ENCODE data around the gene ELMO2. TPM values are rescaled to one million over a fixed set of nuclear protein-coding genes. Genes with fewer than 3 reads are reported as not detected.

ELMO2 gene
- total RNA-seq, 2 donors from 2014 or later = 47.7 to 117 TPM

GRCh38 chr20:46331611-46332361 is 74.6 kb downstream of the ELMO2 start:
- H3K27me3 ChIP-seq (replicated peaks; ENCODE audit: insufficient read depth) = no peaks in the 10 kb centered on the region
- H3K27ac ChIP-seq = no peak overlapping the region
- 43% methylated on average over 12 of the region's 13 CpGs for WGBS
- TF ChIP-seq POLR2AphosphoS5 (IDR thresholded peaks at IDR 0.05) (no peak), POLR2A (IDR thresholded peaks at IDR 0.05) (no peak), CTCF (IDR thresholded peaks at IDR 0.05) (no peak)
- H3K4me1 ChIP-seq (replicated peaks) = no peaks in the 10 kb centered on the region
- H3K9me3 ChIP-seq = no peaks in the 10 kb centered on the region
- H3K36me3 ChIP-seq = no peaks in the 10 kb centered on the region
- no peak for DNase-seq (ENCODE audit: low spot score)
- intact Hi-C loops (cut with DNase I) = no loop called here
- H3K4me3 ChIP-seq = no peak overlapping the region

- DNase-seq (ENCODE audit: low spot score) = no peak
- Histone ChIP-seq H3K27me3 (replicated peaks; ENCODE audit: insufficient read depth) (no peaks in the 10 kb centered on the region), H3K4me1 (replicated peaks) (no peaks in the 10 kb centered on the region), H3K36me3 (no peaks in the 10 kb centered on the region), H3K4me3 (no peak overlapping the region), H3K27ac (no peak overlapping the region), H3K9me3 (no peaks in the 10 kb centered on the region)
- intact Hi-C loops (cut with DNase I) = no loop called here
- WGBS = 81% methylated on average over 13 of the region's 13 CpGs
- no peak for TF ChIP-seq POLR2AphosphoS5 (IDR thresholded peaks at IDR 0.05)
- no peak for TF ChIP-seq POLR2A (IDR thresholded peaks at IDR 0.05)
- TF ChIP-seq CTCF (IDR thresholded peaks at IDR 0.05) = no peak
These were observed 75.5 kb downstream of the ELMO2 start for GRCh38 chr20:46330831-46331371.

GRCh38 chr20:46330072-46330763 is 76.2 kb downstream of the ELMO2 start:
- H3K27ac ChIP-seq = peak overlapping the region in 1 of 2 donors; percentile 8
- intact Hi-C loops (cut with DNase I) = no loop called here
- H3K27me3 ChIP-seq (replicated peaks; ENCODE audit: insufficient read depth) = no peaks in the 10 kb centered on the region
- no peaks in the 10 kb centered on the region for H3K4me1 ChIP-seq (replicated peaks)
- no peaks in the 10 kb centered on the region for H3K9me3 ChIP-seq
- WGBS = 37% methylated on average over 4 of the region's 13 CpGs
- TF ChIP-seq POLR2AphosphoS5 (IDR thresholded peaks at IDR 0.05) = no peak
- no peak for TF ChIP-seq CTCF (IDR thresholded peaks at IDR 0.05)
- TF ChIP-seq POLR2A (IDR thresholded peaks at IDR 0.05) = no peak
- H3K36me3 ChIP-seq = no peaks in the 10 kb centered on the region
- no peak overlapping the region for H3K4me3 ChIP-seq
- peak; percentile 25 for DNase-seq (ENCODE audit: low spot score)

GRCh38 chr20:46328200-46328882 is 78.1 kb downstream of the ELMO2 start:
- TF ChIP-seq POLR2A (IDR thresholded peaks at IDR 0.05) = no peak
- no peak for TF ChIP-seq POLR2AphosphoS5 (IDR thresholded peaks at IDR 0.05)
- no peak for TF ChIP-seq CTCF (IDR thresholded peaks at IDR 0.05)
- H3K9me3 ChIP-seq = no peaks in the 10 kb centered on the region
- no peak overlapping the region for H3K27ac ChIP-seq
- no peak overlapping the region for H3K4me3 ChIP-seq
- DNase-seq (ENCODE audit: low spot score) = no peak
- no peaks in the 10 kb centered on the region for H3K36me3 ChIP-seq
- no peaks in the 10 kb centered on the region for H3K4me1 ChIP-seq (replicated peaks)
- WGBS = 66% methylated on average over 14 of the region's 16 CpGs
- intact Hi-C loops (cut with DNase I) = no loop called here
- H3K27me3 ChIP-seq (replicated peaks; ENCODE audit: insufficient read depth) = peaks cover 2% of the 10 kb centered on the region

All from prostate gland (tissue), 2 donors.